Measurements from ENCODE around the gene BCL7C. TPM values are rescaled to one million over a fixed set of nuclear protein-coding genes. Genes with fewer than 3 reads are reported as not detected.

Gene BCL7C
- total and polyA plus RNA-seq, 2 of the 8 experiments (the other 6 are each of a cell fraction or from before 2014, with no cell fraction given), result 8.6 to 17.2 TPM

DNA sequence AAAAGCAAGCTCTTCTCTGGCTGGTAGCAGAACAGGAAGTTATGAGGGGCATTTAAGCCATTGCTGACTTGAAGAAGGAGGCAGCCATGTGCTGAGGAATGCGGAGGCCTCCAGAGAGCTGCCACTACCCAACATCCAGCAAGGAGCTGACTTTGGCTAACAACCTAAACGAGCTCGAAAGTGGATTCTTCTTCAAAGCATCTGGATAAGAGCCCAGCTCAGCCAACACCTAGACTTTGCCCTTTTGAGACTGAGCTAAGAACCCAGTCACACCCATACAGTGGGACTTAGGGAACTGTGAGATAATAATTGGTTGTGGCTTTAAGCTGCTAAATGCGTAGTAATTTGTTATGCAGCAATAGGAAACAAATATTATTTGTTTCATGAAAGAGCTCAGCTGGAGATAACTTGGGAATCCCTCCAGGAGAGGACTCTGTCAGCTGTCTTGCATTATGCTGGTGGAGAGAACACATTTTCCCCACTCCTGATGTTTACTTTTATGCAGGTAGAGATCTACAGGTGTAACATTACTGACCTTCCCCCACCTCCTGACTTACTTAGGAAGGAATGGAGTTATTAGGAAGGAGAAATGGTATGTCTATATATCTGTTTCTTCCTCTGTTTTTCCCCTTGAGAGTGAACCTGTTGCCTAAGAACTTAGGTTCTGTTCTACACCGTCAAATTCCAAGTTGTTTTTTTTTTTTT lies 54.2 kb downstream of the BCL7C start:
- no peaks in the 10 kb centered on the region for H3K79me1 ChIP-seq (ENCODE audit: low read depth, low read length)
- no peak overlapping the region for H4K5ac ChIP-seq (ENCODE audit: insufficient read length, low read depth, low read length)
- H3K4ac ChIP-seq (replicated peaks; ENCODE audit: insufficient read length, low read depth, low read length), result no peak overlapping the region
- H3K4me3 ChIP-seq (ENCODE audit: extremely low read depth in 1 of 4, insufficient read depth in 2 of 4, low read depth in 3 of 4, low read length in 4 of 4), result no peak overlapping the region
- H2BK12ac ChIP-seq (ENCODE audit: low read depth, low read length), result no peak overlapping the region
- H3K27ac ChIP-seq (ENCODE audit: low read depth, low read length), result no peak overlapping the region
- DNase-seq (ENCODE audit: low read depth in 1 of 2, low spot score in 2 of 2) (no peak), FAIRE-seq (no peak)
- no peak overlapping the region for H3K4me2 ChIP-seq (ENCODE audit: insufficient read depth in 1 of 2, low read depth in 2 of 2, low read length in 2 of 2)
- 83% methylated on average over 5 of the region's 5 CpGs; no CpG with 5 or more reads in 1 of the 2 experiments for WGBS, 2 experiments (ENCODE audit: extremely low coverage in 1 of 2, insufficient coverage in 1 of 2, insufficient read length in 1 of 2, insufficient replicate concordance in 2 of 2, low coverage in 1 of 2, low lambda C conversion rate in 2 of 2, missing lambda C conversion rate in 1 of 2)
- TF ChIP-seq CTBP2 (IDR thresholded peaks at IDR 0.05; ENCODE audit: borderline replicate concordance, insufficient read depth, insufficient read length, low read length), result no peak
- H3K4me1 ChIP-seq (replicated peaks in 1 of 4; ENCODE audit: control insufficient read depth in 3 of 4, insufficient read depth in 4 of 4, low read length in 3 of 4), result no peaks in the 10 kb centered on the region
- ChIA-PET POLR2A (ENCODE audit: partially characterized antibody) (no interaction called here), CTCF (ENCODE audit: partially characterized antibody) (interaction anchor here (0.8 to 1.7 kb wide), 12 partner anchors 9 to 81 kb away, joined by 3 to 13 read pairs (median 4); no protein-coding TSS in a partner anchor)
- no peak overlapping the region for H3K9ac ChIP-seq (replicated peaks in 1 of 4; ENCODE audit: extremely low read depth in 1 of 4, low read depth in 3 of 4, low read length in 3 of 4)
- H3K36me3 ChIP-seq (ENCODE audit: control insufficient read depth in 2 of 4, insufficient read depth in 4 of 4, low read length in 3 of 4), result no peaks in the 10 kb centered on the region
- no peak overlapping the region for H3K23ac ChIP-seq (ENCODE audit: insufficient read length)
- H2BK15ac ChIP-seq (ENCODE audit: low read length), result no peak overlapping the region
- H2AFZ ChIP-seq (ENCODE audit: low read length), result no peak overlapping the region
- no peak overlapping the region for H3K14ac ChIP-seq (ENCODE audit: insufficient read length)
- no peaks in the 10 kb centered on the region for H3K79me2 ChIP-seq (ENCODE audit: control insufficient read depth in 1 of 2, insufficient read depth in 2 of 2, low read length in 2 of 2)
- no peak overlapping the region for H3K18ac ChIP-seq (ENCODE audit: extremely low read depth, low read length)
- H2AK5ac ChIP-seq (ENCODE audit: low read depth, low read length), result no peak overlapping the region
- no peak overlapping the region for H2BK20ac ChIP-seq (ENCODE audit: low read length)
- H3K27me3 ChIP-seq (replicated peaks in 1 of 4; ENCODE audit: control insufficient read depth in 3 of 4, extremely low read depth in 1 of 4, insufficient read depth in 3 of 4, low read length in 3 of 4), result no peaks in the 10 kb centered on the region
- peaks cover 3 to 5% of the 10 kb centered on the region in 2 experiments; a peak in 3 of 4 replicates for H3K9me3 ChIP-seq (ENCODE audit: insufficient read depth in 2 of 2, low read depth in 1 of 2, low read length in 1 of 2)
- H4K8ac ChIP-seq (ENCODE audit: extremely low read depth, insufficient read depth, low read length), result no peak overlapping the region
- H2BK120ac ChIP-seq (replicated peaks; ENCODE audit: low read depth, low read length), result no peak overlapping the region
- H2BK5ac ChIP-seq (ENCODE audit: low read depth, low read length), result no peak overlapping the region
- no peak overlapping the region for H3K56ac ChIP-seq (replicated peaks; ENCODE audit: insufficient read length, low read depth, low read length)
- no peak overlapping the region for H4K91ac ChIP-seq (replicated peaks; ENCODE audit: insufficient read length, low read length)
- no peaks in the 10 kb centered on the region for H4K20me1 ChIP-seq (replicated peaks in 1 of 2; ENCODE audit: control insufficient read depth in 1 of 2, insufficient read depth in 2 of 2, low read length in 2 of 2)
- no peaks in the 10 kb centered on the region for H3K23me2 ChIP-seq (ENCODE audit: low read depth, low read length)
